Stimulated activated CD8-positive, alpha-beta memory T cell treated with anti-CD3 and anti-CD28 coated beads, Interleukin-7, amount 100 ng/mL, for 48 hours (primary cell): ENCODE measurements around the gene MT1F.
"Not testable (repeated sequence)": the region's sequence is repeated elsewhere in the genome, so short reads cannot be mapped to it uniquely, and the experiment has no call there.

Experiments
- DNase-seq, 2 donors: peaks; one replicate each; pipeline ENCODE4 v3.0.0-alpha.2; 2020; ENCODE audit warnings: low read depth in 1 of 2; ENCODE audit errors: extremely low read depth in 1 of 2

The MT1F gene

GRCh38 chr16:56657555-56658326, at the start of gene MT1F:
MT1F (plus strand) TSS chr16:56657959; CDS start chr16:56658059, 100 bp downstream.
- peak; percentile 59 to 71 for DNase-seq

- DNase-seq: peak; percentile 85 to 91
Observed at GRCh38 chr16:56608043-56608875, 49.5 kb upstream of the MT1F start, which contains the start of gene MT2A. MT2A (plus strand) TSS chr16:56608584; CDS start chr16:56608656, 72 bp downstream.

GRCh38 chr16:56608876-56609462, 48.8 kb upstream of the MT1F start:
- DNase-seq: no peak

GRCh38 chr16:56609463-56609921, 48.3 kb upstream of the MT1F start:
- peak in 1 of 2 donors; percentile 76 for DNase-seq

- DNase-seq: peak; percentile 56 to 79
Observed at GRCh38 chr16:56610017-56610608, 47.6 kb upstream of the MT1F start.

GRCh38 chr16:56610609-56611111, 47.1 kb upstream of the MT1F start:
- DNase-seq: peak in 1 of 2 donors; percentile 54

- no peak for DNase-seq
Observed at GRCh38 chr16:56611281-56611833, 46.4 kb upstream of the MT1F start.

GRCh38 chr16:56613706-56614105, 44.1 kb upstream of the MT1F start:
- DNase-seq: no peak

- peak in 1 of 2 donors; percentile 43 for DNase-seq
Observed at GRCh38 chr16:56614549-56614991, 43.2 kb upstream of the MT1F start.

GRCh38 chr16:56615353-56615752, 42.4 kb upstream of the MT1F start:
- no peak for DNase-seq

- no peak for DNase-seq
Observed at GRCh38 chr16:56616608-56617211, 41.0 kb upstream of the MT1F start.

GRCh38 chr16:56617212-56618085, 40.3 kb upstream of the MT1F start:
- peak; percentile 41 to 63 for DNase-seq

GRCh38 chr16:56618138-56618537, 39.6 kb upstream of the MT1F start:
- DNase-seq: no peak

GRCh38 chr16:56620339-56620897, 37.3 kb upstream of the MT1F start:
- DNase-seq: no peak

- DNase-seq: not testable (repeated sequence)
Observed at GRCh38 chr16:56621665-56622445, 35.9 kb upstream of the MT1F start.

- DNase-seq: not testable (repeated sequence)
Observed at GRCh38 chr16:56623184-56623583, 34.6 kb upstream of the MT1F start.

GRCh38 chr16:56623637-56624036, 34.1 kb upstream of the MT1F start:
- DNase-seq: no peak
